Endothelial cell of umbilical vein (primary cell): ENCODE data around the gene OR8G5. TPM values are rescaled to one million over a fixed set of nuclear protein-coding genes. Genes with fewer than 3 reads are reported as not detected.

ENCODE experiments used
- BruUV-seq: library from RNA; stranded (reverse); fragments of 400-500 nt; replicated peaks from 2 replicates; lab custom pipeline; 2021; lab: Mats Ljungman, UMichigan
- CTCF ChIA-PET: fragments of 300-600, 350-600 bp; sonication (Branson Sonifier 250); formaldehyde crosslinking; loops from one replicate; lab custom pipeline; 2021; ENCODE audit warnings: antibody characterized with exemption, inconsistent platforms; lab: Charles Lee
- POLR2A ChIA-PET: fragments of 300-600, 350-600 bp; sonication (Branson Sonifier 250); formaldehyde crosslinking; loops from one replicate; lab custom pipeline; 2021; ENCODE audit warnings: antibody characterized with exemption, inconsistent platforms; lab: Charles Lee
- DNase-seq: peaks from one replicate; pipeline ENCODE4 v3.0.0-alpha.2; 2011; ENCODE audit warnings: low read depth, low spot score
- FAIRE-seq: peaks from 2 replicates; lab custom pipeline; 2011; peaks lifted over from hg19 to GRCh38; lab: Jason Lieb, UNC
- H2AFZ ChIP-seq: 2 replicates; pipeline ENCODE4 v1.6.0; 2012; ENCODE audit warnings: low read depth, low read length, control low read depth, inconsistent platforms
- H3K27ac ChIP-seq: 2 replicates; pipeline ENCODE4 v1.5.1; 2011; ENCODE audit warnings: low read depth, mild to moderate bottlenecking, control low read depth, low read length, moderate library complexity; ENCODE audit not compliant: insufficient read depth
- H3K27me3 ChIP-seq, 2 experiments: 2 replicates each; pipeline versions ENCODE4 v1.6.0 to v1.6.1; 2011; ENCODE audit warnings: low read length in 2 of 2, mixed read lengths in 1 of 2; ENCODE audit not compliant: control insufficient read depth in 2 of 2, insufficient read depth in 2 of 2
- H3K36me3 ChIP-seq, 2 experiments: 2 replicates in 1 of 2; 3 replicates in 1 of 2; pipeline ENCODE4 v1.5.1; 2011; ENCODE audit warnings: low read length in 2 of 2, mild to moderate bottlenecking in 1 of 2, moderate library complexity in 1 of 2; ENCODE audit not compliant: control insufficient read depth in 2 of 2, insufficient read depth in 2 of 2; ENCODE audit errors: extremely low read depth in 1 of 2
- H3K4me1 ChIP-seq: 3 replicates; pipeline ENCODE4 v1.5.1; 2011; ENCODE audit warnings: mild to moderate bottlenecking, low read length; ENCODE audit not compliant: control insufficient read depth, insufficient read depth; ENCODE audit errors: extremely low read depth
- H3K4me2 ChIP-seq: 2 replicates; pipeline ENCODE4 v1.6.1; 2011; ENCODE audit warnings: low read length, control low read depth, mixed read lengths; ENCODE audit not compliant: insufficient read depth
- H3K4me3 ChIP-seq, 3 experiments: fragments of 200-600 bp in 1 of 3; sonication (generic), shearing (Covaris generic) in 1 of 3; replicated peaks in 1 of 3; 2 replicates each; pipeline ENCODE4 v1.5.1; 2011 to 2016; ENCODE audit warnings: control low read depth in 3 of 3, low read length in 3 of 3, mild to moderate bottlenecking in 2 of 3, inconsistent platforms in 1 of 3, low read depth in 1 of 3, moderate library complexity in 1 of 3; ENCODE audit not compliant: insufficient read depth in 1 of 3
- H3K79me2 ChIP-seq: 2 replicates; pipeline ENCODE4 v1.6.0; 2012; ENCODE audit warnings: low read length, inconsistent platforms; ENCODE audit not compliant: control insufficient read depth, insufficient read depth
- H3K9ac ChIP-seq: replicated peaks from 2 replicates; pipeline ENCODE3; 2011; ENCODE audit warnings: low read length, control low read depth; ENCODE audit not compliant: insufficient read depth; ENCODE audit errors: extremely low read depth
- H3K9me1 ChIP-seq: replicated peaks from 3 replicates; pipeline ENCODE4 v1.6.0; 2011; ENCODE audit warnings: mild to moderate bottlenecking, low read length; ENCODE audit not compliant: control insufficient read depth, insufficient read depth; ENCODE audit errors: extremely low read depth
- H3K9me3 ChIP-seq: replicated peaks from 2 replicates; pipeline ENCODE4 v1.5.1; 2012; ENCODE audit warnings: low read length, inconsistent platforms; ENCODE audit not compliant: control insufficient read depth, insufficient read depth
- H4K20me1 ChIP-seq: replicated peaks from 2 replicates; pipeline ENCODE3; 2011; ENCODE audit warnings: mild to moderate bottlenecking, low read length; ENCODE audit not compliant: control insufficient read depth, insufficient read depth; ENCODE audit errors: extremely low read depth
- EZH2 ChIP-seq: IDR thresholded peaks from 2 replicates; pipeline ENCODE4 v1.6.1; 2012; ENCODE audit warnings: borderline replicate concordance, low read depth, mild to moderate bottlenecking, moderate library complexity, low read length, inconsistent platforms; ENCODE audit not compliant: severe bottlenecking
- FOS ChIP-seq: IDR thresholded peaks from 2 replicates; pipeline ENCODE4 v1.6.1; 2011; ENCODE audit warnings: mild to moderate bottlenecking, low read length, moderate library complexity, borderline replicate concordance; ENCODE audit not compliant: insufficient read depth
- GATA2 ChIP-seq: IDR thresholded peaks from 2 replicates; pipeline ENCODE4 v1.7.0; 2011; ENCODE audit warnings: low read depth, mild to moderate bottlenecking, moderate library complexity, mixed read lengths, low read length; ENCODE audit not compliant: insufficient read length, insufficient read depth
- JUN ChIP-seq: IDR thresholded peaks from 2 replicates; pipeline ENCODE4 v1.6.1; 2011; ENCODE audit warnings: borderline replicate concordance, low read depth; ENCODE audit not compliant: insufficient read length, insufficient read depth
- MYC ChIP-seq: IDR thresholded peaks from one replicate; pipeline ENCODE4 v1.6.1; 2011; ENCODE audit warnings: mild to moderate bottlenecking, low read depth, low read length
- POLR2A ChIP-seq: IDR thresholded peaks from 2 replicates; pipeline ENCODE4 v1.6.1; 2012; ENCODE audit warnings: low read depth, mild to moderate bottlenecking, control low read depth, low read length
- POLR2AphosphoS5 ChIP-seq: IDR thresholded peaks from 2 replicates; pipeline ENCODE4 v1.6.1; 2012; ENCODE audit warnings: low read depth, mild to moderate bottlenecking, control low read depth, low read length, moderate library complexity; ENCODE audit not compliant: insufficient read depth
- dilution Hi-C: fragments of 300-500 bp; cut with MboI; formaldehyde crosslinking; loops from one replicate; pipeline ENCODE4 v1.15.0; 2019; ENCODE audit warnings: low sequenced_read_pairs; ENCODE audit not compliant: extremely low pct_ligation_motif_present
- intact Hi-C: fragments of 100-400 bp; cut with micrococcal nuclease; formaldehyde crosslinking; loops from one replicate; pipeline ENCODE4 v1.10.0; 2022
- polyA plus RNA-seq, 4 experiments: library from polyadenylated mRNA; depleted of rRNA in 3 of 4; stranded (reverse) in 3 of 4; unstranded in 1 of 4; fragments of >200 nt; gene quantifications; 2 replicates each; pipeline versions ENCODE4 v1.2.1 to v1.2.3, GENCODE V29; 2011 to 2012; ENCODE audit warnings: missing spikeins in 1 of 4
- total RNA-seq: library from RNA; stranded (reverse); gene quantifications from 2 replicates; pipeline ENCODE4 v1.2.3, GENCODE V29; 2021
- TF ChIP-seq, protein P1 (sequence below): IDR thresholded peaks from 2 replicates; pipeline ENCODE4 v1.6.1; 2011; ENCODE audit not compliant: insufficient read depth, insufficient read length
- TF ChIP-seq, protein P2 (sequence below), 2 donors: IDR thresholded peaks; 1 replicate in 1 of 2; 2 replicates in 1 of 2; pipeline ENCODE4 v1.5.1; 2011; ENCODE audit warnings: low read length in 2 of 2, mild to moderate bottlenecking in 2 of 2, moderate library complexity in 2 of 2, control low read depth in 1 of 2, inconsistent platforms in 1 of 2, low read depth in 1 of 2; ENCODE audit not compliant: insufficient read depth in 1 of 2; ENCODE audit errors: extremely low read depth in 1 of 2

Gene OR8G5
- total and polyA plus RNA-seq, 2 donors (not counting 3 experiments of a cell fraction or from before 2014, with no cell fraction given), result not detected

DNA sequence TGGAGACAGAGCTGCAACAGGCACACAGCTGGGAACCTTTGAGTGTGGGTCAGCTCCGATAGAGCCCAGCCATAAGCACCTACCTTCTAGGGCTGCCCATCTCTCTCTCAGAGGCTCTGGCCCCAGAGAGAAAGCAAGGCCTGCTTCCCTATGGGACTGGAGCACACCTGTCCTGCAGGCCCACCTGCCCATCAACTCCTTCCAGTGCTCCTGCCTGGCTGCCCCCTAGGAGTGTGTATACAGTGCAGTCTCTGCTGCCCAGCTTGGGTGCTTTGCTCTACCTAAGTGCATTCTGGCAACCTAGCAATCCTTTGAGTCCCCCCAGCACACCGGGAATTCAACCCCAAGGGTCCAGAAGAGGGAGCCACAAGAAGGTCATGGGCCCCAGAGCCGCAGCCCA, 21.0 kb downstream of the OR8G5 start:
- BruUV-seq, result no TSS peak
- Histone ChIP-seq H3K9ac (no peak overlapping the region), H4K20me1 (no peaks in the 10 kb centered on the region), H2AFZ (no peak overlapping the region), H3K9me1 (no peaks in the 10 kb centered on the region), H3K27me3 (no peaks in the 10 kb centered on the region), H3K27ac (peak overlapping the region; percentile 26), H3K4me1 (peaks cover 15% of the 10 kb centered on the region), H3K79me2 (no peaks in the 10 kb centered on the region), H3K4me2 (no peak overlapping the region), H3K9me3 (no peaks in the 10 kb centered on the region), H3K4me3 (no peak overlapping the region), H3K36me3 (no peaks in the 10 kb centered on the region)
- CTCF ChIA-PET, result interaction anchor here (1.0 to 1.4 kb wide), 3 partner anchors 163 to 208 kb away, joined by 3 to 16 read pairs (median 3); no protein-coding TSS in a partner anchor
- POLR2A ChIA-PET, result no interaction called here
- dilution Hi-C loops, result no loop called here
- intact Hi-C loops, result loop anchor here (2.0 kb wide), 1 partner anchor 206 kb away; no protein-coding TSS in a partner anchor
- DNase-seq (no peak), FAIRE-seq (no peak)
- TF ChIP-seq, protein P1, sequence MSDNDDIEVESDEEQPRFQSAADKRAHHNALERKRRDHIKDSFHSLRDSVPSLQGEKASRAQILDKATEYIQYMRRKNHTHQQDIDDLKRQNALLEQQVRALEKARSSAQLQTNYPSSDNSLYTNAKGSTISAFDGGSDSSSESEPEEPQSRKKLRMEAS, result no peak
- TF ChIP-seq, protein P2, sequence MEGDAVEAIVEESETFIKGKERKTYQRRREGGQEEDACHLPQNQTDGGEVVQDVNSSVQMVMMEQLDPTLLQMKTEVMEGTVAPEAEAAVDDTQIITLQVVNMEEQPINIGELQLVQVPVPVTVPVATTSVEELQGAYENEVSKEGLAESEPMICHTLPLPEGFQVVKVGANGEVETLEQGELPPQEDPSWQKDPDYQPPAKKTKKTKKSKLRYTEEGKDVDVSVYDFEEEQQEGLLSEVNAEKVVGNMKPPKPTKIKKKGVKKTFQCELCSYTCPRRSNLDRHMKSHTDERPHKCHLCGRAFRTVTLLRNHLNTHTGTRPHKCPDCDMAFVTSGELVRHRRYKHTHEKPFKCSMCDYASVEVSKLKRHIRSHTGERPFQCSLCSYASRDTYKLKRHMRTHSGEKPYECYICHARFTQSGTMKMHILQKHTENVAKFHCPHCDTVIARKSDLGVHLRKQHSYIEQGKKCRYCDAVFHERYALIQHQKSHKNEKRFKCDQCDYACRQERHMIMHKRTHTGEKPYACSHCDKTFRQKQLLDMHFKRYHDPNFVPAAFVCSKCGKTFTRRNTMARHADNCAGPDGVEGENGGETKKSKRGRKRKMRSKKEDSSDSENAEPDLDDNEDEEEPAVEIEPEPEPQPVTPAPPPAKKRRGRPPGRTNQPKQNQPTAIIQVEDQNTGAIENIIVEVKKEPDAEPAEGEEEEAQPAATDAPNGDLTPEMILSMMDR (IDR thresholded peaks at IDR 0.05; ENCODE audit: extremely low read depth in 1 of 2, insufficient read depth in 1 of 2, low read depth in 1 of 2, low read length in 2 of 2), result no peak
- TF ChIP-seq FOS (no peak), POLR2AphosphoS5 (no peak), POLR2A (no peak), EZH2 (no peak), GATA2 (no peak), JUN (no peak), MYC (no peak)
